PC-3 (cell line): ENCODE results near the gene BCAS3.

Experiments used
- CTCF ChIP-seq: fragments of 300-600 bp; sonication (generic); conservative IDR thresholded peaks from 2 replicates; pipeline ENCODE4 v1.5.1; 2017; ENCODE audit warnings: antibody characterized with exemption, low read depth, mild to moderate bottlenecking, low read length
- EZH2 ChIP-seq: fragments of 300-600 bp; sonication (generic); IDR thresholded peaks from one replicate; pipeline ENCODE4 v1.6.1; 2017; ENCODE audit warnings: antibody characterized with exemption, mild to moderate bottlenecking, low read length; ENCODE audit not compliant: unreplicated experiment

- TF ChIP-seq CTCF (no peak), EZH2 (no peak)
Measured at GRCh38 chr17:61422869-61423268, 745.2 kb downstream of the BCAS3 start.
